Heart left ventricle (tissue), 16 donors: ENCODE data around the gene BRD8. TPM values are rescaled to one million over a fixed set of nuclear protein-coding genes. Genes with fewer than 3 reads are reported as not detected.

Experiments
- ATAC-seq, 4 donors: fragments of 200-7000 bp; cut with Tn5 transposase; one replicate each; pipeline ENCODE4 v1.9.1; 2020 to 2022; ENCODE audit warnings: moderate library complexity in 4 of 4, mild to moderate bottlenecking in 3 of 4, moderate number of reproducible peaks in 1 of 4
- DNase-seq, 5 donors: peaks; one replicate each; pipeline ENCODE4 v3.0.0-alpha.2; 2020
- H3K27ac ChIP-seq, 12 donors: fragments of 200-600 bp; sonication (generic) in 4 of 12; one replicate each; pipeline versions ENCODE4 v1.5.0 to v1.8.0; 2016 to 2022; ENCODE audit warnings: mild to moderate bottlenecking in 2 of 12
- H3K27me3 ChIP-seq, 9 donors: fragments of 200-600 bp; sonication (generic) in 2 of 9; one replicate each; pipeline versions ENCODE4 v1.5.1 to v1.8.0; 2016 to 2022; ENCODE audit warnings: mild to moderate bottlenecking in 3 of 9
- H3K36me3 ChIP-seq, 9 donors: fragments of 200-600 bp; sonication (generic) in 2 of 9; one replicate each; pipeline versions ENCODE4 v1.5.0 to v1.8.0; 2018 to 2022; ENCODE audit warnings: mild to moderate bottlenecking in 2 of 9
- H3K4me1 ChIP-seq, 12 donors: fragments of 200-600 bp; sonication (generic) in 4 of 12; one replicate each; pipeline versions ENCODE4 v1.5.0 to v1.8.0; 2016 to 2022; ENCODE audit warnings: mild to moderate bottlenecking in 3 of 12
- H3K4me3 ChIP-seq, 12 donors: fragments of 200-600 bp; sonication (generic) in 4 of 12; one replicate each; pipeline versions ENCODE4 v1.5.0 to v1.8.0; 2017 to 2022; ENCODE audit warnings: mild to moderate bottlenecking in 9 of 12, moderate library complexity in 4 of 12
- H3K9me3 ChIP-seq, 12 donors: fragments of 200-600 bp; sonication (generic) in 4 of 12; one replicate each; pipeline versions ENCODE4 v1.5.0 to v1.8.0; 2016 to 2022; ENCODE audit warnings: mild to moderate bottlenecking in 1 of 12
- POLR2A ChIP-seq, 2 donors: fragments of 450-650 bp; IDR thresholded peaks; one replicate each; pipeline ENCODE4 v1.6.1; 2017; ENCODE audit warnings: antibody characterized with exemption in 2 of 2, mild to moderate bottlenecking in 2 of 2, moderate library complexity in 2 of 2
- WGBS, 4 donors: extraction: QIAGEN DNeasy Blood & Tissue Kit in 2 of 4; methylation state at CpG; one replicate each; pipeline versions ENCODE4 v1.1.5 to v1.1.7; 2013 to 2018; 5-methylcytosine and 5-hydroxymethylcytosine counted together
- intact Hi-C, 10 donors: fragments of 100-400 bp; cut with DNase I; formaldehyde crosslinking; loops; one replicate each; pipeline versions ENCODE4 v1.11.1 to v1.14.2; 2022
- polyA plus RNA-seq, 2 donors: library from polyadenylated mRNA; stranded (reverse); fragments of 200-250 nt; gene quantifications; one replicate each; pipeline ENCODE4 v1.2.3, GENCODE V29; 2013
- total RNA-seq, 9 donors: library from RNA; depleted of rRNA in 2 of 9; stranded (reverse); fragments of >200 nt in 2 of 9; fragmentation: NEBNext Ultra II Directional in 3 of 9; extraction: Animal tissue kit (Norgen Biotek cat#: 25700) in 3 of 9; gene quantifications; one replicate each; pipeline versions ENCODE4 v1.1.0 to v1.2.4, GENCODE V29; 2016 to 2023
- TF ChIP-seq, protein P1 (sequence below), 12 donors: fragments of 200-600 bp; sonication (generic) in 4 of 12; IDR thresholded peaks; one replicate each; pipeline versions ENCODE4 v1.5.0 to v1.8.0; 2018 to 2022; ENCODE audit warnings: antibody characterized with exemption in 12 of 12, mild to moderate bottlenecking in 5 of 12
- donor health status: ischemic (EF 13 %, LVEDD 7.1; RV severe dilation, severe dysfunction).
- donor health status: healthy with polysubstance abuse.
- donor health status: DM: no; HTN: yes; CAD: no.
- donor health status: DM: no; HTN: no; CAD: no.
- donor health status: ischemic (EF 25% LVEDD 6.9; RV normal size, moderate dysfunction).
- donor health status: ischemic (EF 25% LVEDD 5.7; RV mildly dilated, moderate dysfunction).
- donor health status: healthy.
- donor health status: DM: yes; HTN: yes; CAD: no.
- donor health status: ischemic (EF 35%, LVEDD 5.7; RV mildly dilated, moderate dysfunction).
- donor health status: nonischemic (EF 11% LVEDD 7.7; RV severe dilation, severe dysfunction).
- donor health status: DM: yes; HTN: yes; CAD: no.
- donor health status: PGD.
- donor health status: ischemic (EF 29% LVEDD 5.4; RV normal size, mild dysfunction).
- donor health status: nonischemic (EF 23%, LVEDD 6.1; RV moderate dilation, normal function).

Gene BRD8
- total and polyA plus RNA-seq, 11 donors = 16.6 to 30.2 (median 22.7) TPM

DNA sequence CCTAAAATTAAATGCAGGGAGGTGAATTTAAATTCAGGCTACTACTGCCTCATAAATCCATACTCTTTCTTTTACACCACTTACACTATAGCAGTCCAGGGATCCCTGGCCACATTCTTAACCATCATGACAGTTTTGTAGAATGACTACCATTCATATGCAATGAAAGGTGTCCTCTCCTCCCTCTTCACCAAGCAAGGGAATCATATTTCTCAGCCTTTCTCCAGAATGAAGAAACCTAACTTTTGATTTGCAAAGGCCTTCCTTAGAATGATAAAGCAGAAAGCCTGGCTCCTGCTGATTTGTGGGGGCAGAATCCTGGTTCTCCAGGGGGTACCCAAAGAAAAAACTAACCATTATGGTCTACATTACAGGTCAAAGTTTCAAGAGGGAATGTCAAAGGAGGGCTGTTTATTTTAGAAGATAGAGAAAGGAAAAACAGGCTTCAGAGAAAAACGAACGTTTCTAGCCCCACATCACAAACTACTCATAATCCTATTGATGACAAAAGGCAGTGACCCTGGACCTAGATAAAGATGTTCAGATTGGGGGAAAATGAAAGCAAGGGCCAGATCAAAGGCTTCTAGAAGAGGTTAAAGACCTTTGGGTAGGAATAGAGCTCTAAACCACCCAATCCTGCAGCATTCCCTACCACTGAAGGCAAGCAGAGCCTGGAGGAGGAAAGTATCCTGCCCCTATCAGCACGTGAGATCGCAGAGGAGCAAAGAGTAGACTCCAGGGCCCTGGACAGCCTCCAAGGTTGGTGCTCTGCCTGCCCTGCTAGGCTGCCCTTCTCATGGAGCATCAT is 83.1 kb downstream of the BRD8 start:
- no peaks in the 10 kb centered on the region for H3K36me3 ChIP-seq
- H3K4me3 ChIP-seq = no peak overlapping the region
- no peaks in the 10 kb centered on the region for H3K9me3 ChIP-seq
- H3K4me1 ChIP-seq = no peaks in the 10 kb centered on the region
- WGBS, 4 donors = 35 to 58% (median 46%) methylated on average over 4 of the region's 4 CpGs
- H3K27me3 ChIP-seq = peaks cover 0 to 13% (median 0%) of the 10 kb centered on the region in 9 donors
- intact Hi-C loops = no loop called here
- no peak for ATAC-seq
- DNase-seq = no peak
- H3K27ac ChIP-seq = no peak overlapping the region
- no peak for TF ChIP-seq POLR2A (IDR thresholded peaks at IDR 0.05)
- TF ChIP-seq, protein P1, sequence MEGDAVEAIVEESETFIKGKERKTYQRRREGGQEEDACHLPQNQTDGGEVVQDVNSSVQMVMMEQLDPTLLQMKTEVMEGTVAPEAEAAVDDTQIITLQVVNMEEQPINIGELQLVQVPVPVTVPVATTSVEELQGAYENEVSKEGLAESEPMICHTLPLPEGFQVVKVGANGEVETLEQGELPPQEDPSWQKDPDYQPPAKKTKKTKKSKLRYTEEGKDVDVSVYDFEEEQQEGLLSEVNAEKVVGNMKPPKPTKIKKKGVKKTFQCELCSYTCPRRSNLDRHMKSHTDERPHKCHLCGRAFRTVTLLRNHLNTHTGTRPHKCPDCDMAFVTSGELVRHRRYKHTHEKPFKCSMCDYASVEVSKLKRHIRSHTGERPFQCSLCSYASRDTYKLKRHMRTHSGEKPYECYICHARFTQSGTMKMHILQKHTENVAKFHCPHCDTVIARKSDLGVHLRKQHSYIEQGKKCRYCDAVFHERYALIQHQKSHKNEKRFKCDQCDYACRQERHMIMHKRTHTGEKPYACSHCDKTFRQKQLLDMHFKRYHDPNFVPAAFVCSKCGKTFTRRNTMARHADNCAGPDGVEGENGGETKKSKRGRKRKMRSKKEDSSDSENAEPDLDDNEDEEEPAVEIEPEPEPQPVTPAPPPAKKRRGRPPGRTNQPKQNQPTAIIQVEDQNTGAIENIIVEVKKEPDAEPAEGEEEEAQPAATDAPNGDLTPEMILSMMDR (IDR thresholded peaks at IDR 0.05) = no peak

DNA sequence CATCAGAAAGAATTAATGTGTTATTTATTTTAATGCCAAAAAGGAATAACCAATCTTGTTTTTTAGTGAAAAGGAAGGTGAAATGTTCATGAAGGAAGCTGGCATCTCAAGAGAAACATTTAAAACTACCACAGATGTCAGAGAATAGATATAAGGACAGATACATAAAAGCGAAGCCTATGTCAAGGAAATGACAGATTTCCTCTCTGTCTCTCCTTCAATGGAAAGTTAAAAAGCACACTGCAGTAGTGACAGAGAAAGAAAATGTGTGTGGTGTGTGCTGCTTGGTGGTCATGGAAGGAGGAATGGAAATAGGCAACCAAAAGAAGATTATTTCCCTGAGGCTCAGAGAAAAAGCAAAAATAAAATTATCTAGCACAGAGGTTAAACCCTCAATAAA is 85.4 kb downstream of the BRD8 start:
- H3K27ac ChIP-seq = no peak overlapping the region
- H3K27me3 ChIP-seq = peaks cover 0 to 9% (median 0%) of the 10 kb centered on the region in 9 donors
- 51 to 60% (median 58%) methylated on average over 1 of the region's 1 CpG for WGBS, 4 donors
- H3K4me1 ChIP-seq = no peaks in the 10 kb centered on the region
- H3K36me3 ChIP-seq = no peaks in the 10 kb centered on the region
- no peaks in the 10 kb centered on the region for H3K9me3 ChIP-seq
- TF ChIP-seq, protein P1 (IDR thresholded peaks at IDR 0.05) = no peak
- no peak for TF ChIP-seq POLR2A (IDR thresholded peaks at IDR 0.05)
- ATAC-seq (no peak), DNase-seq (no peak)
- intact Hi-C loops = no loop called here
- H3K4me3 ChIP-seq = no peak overlapping the region

GRCh38 chr5:138092301-138092700 is 86.1 kb downstream of the BRD8 start:
- no peaks in the 10 kb centered on the region for H3K4me1 ChIP-seq
- no peak overlapping the region for H3K4me3 ChIP-seq
- no peak for DNase-seq
- intact Hi-C loops = no loop called here
- TF ChIP-seq, protein P1 (IDR thresholded peaks at IDR 0.05) = no peak
- TF ChIP-seq POLR2A (IDR thresholded peaks at IDR 0.05) = no peak
- H3K36me3 ChIP-seq = no peaks in the 10 kb centered on the region
- 48 to 73% (median 67%) methylated on average over 1 of the region's 1 CpG for WGBS, 4 donors
- no peak overlapping the region for H3K27ac ChIP-seq
- no peak for ATAC-seq
- peaks cover 0 to 9% (median 0%) of the 10 kb centered on the region in 9 donors for H3K27me3 ChIP-seq
- H3K9me3 ChIP-seq = no peaks in the 10 kb centered on the region

DNA sequence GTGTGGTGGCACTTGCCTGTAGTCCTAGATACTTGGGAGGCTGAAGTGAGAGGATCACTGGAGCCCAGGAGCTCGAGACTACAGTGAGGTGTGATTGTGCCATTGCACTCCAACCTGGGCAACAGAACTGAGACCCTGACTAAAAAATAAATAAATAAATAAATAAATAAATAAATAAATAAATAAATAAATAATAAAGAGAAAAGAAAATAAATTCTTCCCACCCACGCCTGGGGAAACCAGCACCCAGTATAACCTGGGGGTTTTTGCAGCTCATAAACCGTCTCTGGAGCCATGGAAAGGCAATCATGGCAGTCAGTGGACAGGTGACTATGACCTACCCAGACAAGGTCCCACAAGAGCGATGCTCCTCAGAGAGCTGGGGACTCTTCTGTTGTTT is 86.7 kb downstream of the BRD8 start:
- Histone ChIP-seq H3K4me1 (no peaks in the 10 kb centered on the region), H3K9me3 (no peaks in the 10 kb centered on the region), H3K27ac (no peak overlapping the region), H3K36me3 (no peaks in the 10 kb centered on the region), H3K4me3 (no peak overlapping the region), H3K27me3 (peaks cover 0 to 9% (median 0%) of the 10 kb centered on the region in 9 donors)
- ATAC-seq (no peak), DNase-seq (no peak)
- 85 to 89% (median 89%) methylated on average over 4 of the region's 4 CpGs for WGBS, 4 donors
- intact Hi-C loops = no loop called here
- TF ChIP-seq, protein P1 (IDR thresholded peaks at IDR 0.05) = no peak
- no peak for TF ChIP-seq POLR2A (IDR thresholded peaks at IDR 0.05)

Other genes starting within 250 kb of the BRD8 start
- gene FAM13B, start 145.6 kb downstream of the BRD8 start, total RNA-seq = 10 to 100 TPM; 20.3 to 42.0 (median 27.2) TPM
- gene FAM13B, start 145.6 kb downstream of the BRD8 start, polyA plus RNA-seq = 10 to 100 TPM in 1 of 2 donors, 1 to 10 TPM in 1; 6.8 to 19.6 TPM
- gene WNT8A, start 94.6 kb downstream of the BRD8 start, total RNA-seq = not detected
- not detected for gene WNT8A, start 94.6 kb downstream of the BRD8 start, polyA plus RNA-seq
- gene NME5, start 39.2 kb downstream of the BRD8 start, total RNA-seq = 1 to 10 TPM in 8 of 9 donors, under 1 TPM in 1; 0.50 to 5.1 (median 3.4) TPM
- gene NME5, start 39.2 kb downstream of the BRD8 start, polyA plus RNA-seq = 1 to 10 TPM; 2.8 to 4.2 TPM
- gene KIF20A, start 482 bp upstream of the BRD8 start, total RNA-seq = 10 to 100 TPM in 1 of 9 donors, 1 to 10 TPM in 2, under 1 TPM in 5, not detected in 1; 0.14 to 12.2 (median 0.79) TPM
- under 1 TPM in 1 of 2 donors, not detected in 1; 0.12 TPM for gene KIF20A, start 482 bp upstream of the BRD8 start, polyA plus RNA-seq
- gene CDC23, start 34.7 kb upstream of the BRD8 start, total RNA-seq = 10 to 100 TPM; 11.9 to 25.6 (median 17.2) TPM
- 10 to 100 TPM; 10.1 to 17.4 TPM for gene CDC23, start 34.7 kb upstream of the BRD8 start, polyA plus RNA-seq
- 1 to 10 TPM in 1 of 9 donors, under 1 TPM in 8; 0.35 to 1.3 (median 0.67) TPM for gene GFRA3, start 96.0 kb upstream of the BRD8 start, total RNA-seq
- gene GFRA3, start 96.0 kb upstream of the BRD8 start, polyA plus RNA-seq = 1 to 10 TPM in 1 of 2 donors, under 1 TPM in 1; 0.40 to 1.1 TPM
- gene CDC25C, start 153.2 kb upstream of the BRD8 start, total RNA-seq = 1 to 10 TPM in 1 of 9 donors, under 1 TPM in 3, not detected in 5; 0.19 to 2.5 (median 0.58) TPM
- under 1 TPM in 1 of 2 donors, not detected in 1; 0.08 TPM for gene CDC25C, start 153.2 kb upstream of the BRD8 start, polyA plus RNA-seq
- 10 to 100 TPM; 21.5 to 41.0 (median 26.2) TPM for gene FAM53C, start 159.6 kb upstream of the BRD8 start, total RNA-seq
- 10 to 100 TPM; 15.0 to 18.3 TPM for gene FAM53C, start 159.6 kb upstream of the BRD8 start, polyA plus RNA-seq
- gene KDM3B, start 174.1 kb upstream of the BRD8 start, total RNA-seq = 10 to 100 TPM; 31.9 to 65.1 (median 52.6) TPM
- 10 to 100 TPM; 17.0 to 18.2 TPM for gene KDM3B, start 174.1 kb upstream of the BRD8 start, polyA plus RNA-seq